Central memory CD8-positive, alpha-beta T cell (primary cell): ENCODE results near the gene PPP2R1B.

Source experiments
- ATAC-seq: fragments of 150-1000 bp; cut with Tn5 transposase; replicated peaks from 2 replicates; pipeline ENCODE4 v1.10.0; 2022; ENCODE audit warnings: mild to moderate bottlenecking, moderate FRiP score, moderate number of reproducible peaks; ENCODE audit not compliant: poor library complexity, severe bottlenecking; ENCODE audit errors: extremely low read depth
- DNase-seq, 2 donors: peaks; one replicate each; pipeline ENCODE4 v3.0.0; 2021; ENCODE audit warnings: low spot score in 2 of 2
- H3K27ac Mint-ChIP-seq: one replicate; pipeline ENCODE4 v1.8.0; 2022; ENCODE audit warnings: low read depth, mild to moderate bottlenecking, moderate library complexity, mixed read lengths
- H3K27me3 Mint-ChIP-seq: one replicate; pipeline ENCODE4 v1.8.0; 2022; ENCODE audit warnings: mixed read lengths
- H3K36me3 Mint-ChIP-seq: one replicate; pipeline ENCODE4 v1.8.0; 2022; ENCODE audit warnings: mild to moderate bottlenecking, moderate library complexity, mixed read lengths; ENCODE audit not compliant: insufficient read depth
- H3K4me1 Mint-ChIP-seq: one replicate; pipeline ENCODE4 v1.8.0; 2022; ENCODE audit warnings: mixed read lengths
- H3K4me3 Mint-ChIP-seq: one replicate; pipeline ENCODE4 v1.8.0; 2022; ENCODE audit warnings: mild to moderate bottlenecking, moderate library complexity, mixed read lengths
- H3K9me3 Mint-ChIP-seq: one replicate; pipeline ENCODE4 v1.8.0; 2022; ENCODE audit warnings: mixed read lengths

PPP2R1B gene

GRCh38 chr11:111759778-111760407 is 6.3 kb downstream of the PPP2R1B start:
- ATAC-seq, result no peak
- peaks cover 54% of the 10 kb centered on the region for H3K36me3 Mint-ChIP-seq
- no peak overlapping the region for H3K27ac Mint-ChIP-seq

GRCh38 chr11:111759376-111759775 is 6.8 kb downstream of the PPP2R1B start:
- no peak for ATAC-seq
- Mint-ChIP-seq H3K27ac (no peak overlapping the region), H3K27me3 (no peaks in the 10 kb centered on the region), H3K9me3 (no peaks in the 10 kb centered on the region), H3K4me1 (peaks cover 23% of the 10 kb centered on the region), H3K36me3 (peaks cover 58% of the 10 kb centered on the region), H3K4me3 (no peak overlapping the region)
- DNase-seq, result no peak

More at GRCh38 chr11:111759778-111760407, 6.3 kb downstream of the PPP2R1B start:
- Mint-ChIP-seq H3K9me3 (no peaks in the 10 kb centered on the region), H3K4me3 (no peak overlapping the region), H3K4me1 (peaks cover 28% of the 10 kb centered on the region), H3K27me3 (no peaks in the 10 kb centered on the region)
- DNase-seq, result no peak

- DNase-seq, result no peak
- ATAC-seq, result no peak
- peaks cover 67% of the 10 kb centered on the region for H3K36me3 Mint-ChIP-seq
- H3K27ac Mint-ChIP-seq, result no peak overlapping the region
- H3K9me3 Mint-ChIP-seq, result no peaks in the 10 kb centered on the region
- H3K27me3 Mint-ChIP-seq, result no peaks in the 10 kb centered on the region
- peaks cover 6% of the 10 kb centered on the region for H3K4me1 Mint-ChIP-seq
- no peak overlapping the region for H3K4me3 Mint-ChIP-seq
These were observed 10.1 kb downstream of the PPP2R1B start for GRCh38 chr11:111756097-111756496.

GRCh38 chr11:111749646-111750045 is 16.5 kb downstream of the PPP2R1B start:
- DNase-seq, result no peak
- Mint-ChIP-seq H3K4me1 (peaks cover 7% of the 10 kb centered on the region), H3K27ac (peak overlapping the region; percentile 62), H3K4me3 (no peak overlapping the region), H3K36me3 (peaks cover 60% of the 10 kb centered on the region), H3K9me3 (no peaks in the 10 kb centered on the region), H3K27me3 (no peaks in the 10 kb centered on the region)
- ATAC-seq, result no peak

- Mint-ChIP-seq H3K27ac (no peak overlapping the region), H3K36me3 (peaks cover 50% of the 10 kb centered on the region), H3K4me3 (no peak overlapping the region), H3K27me3 (no peaks in the 10 kb centered on the region), H3K4me1 (peaks cover 7% of the 10 kb centered on the region), H3K9me3 (no peaks in the 10 kb centered on the region)
- ATAC-seq (no peak), DNase-seq (no peak)
These were observed 18.0 kb downstream of the PPP2R1B start for GRCh38 chr11:111748035-111748804.

- H3K27ac Mint-ChIP-seq, result no peak overlapping the region
- no peaks in the 10 kb centered on the region for H3K27me3 Mint-ChIP-seq
- no peak for ATAC-seq
- H3K4me3 Mint-ChIP-seq, result no peak overlapping the region
- no peak for DNase-seq
- H3K36me3 Mint-ChIP-seq, result peaks cover 57% of the 10 kb centered on the region
- peaks cover 18% of the 10 kb centered on the region for H3K4me1 Mint-ChIP-seq
- H3K9me3 Mint-ChIP-seq, result no peaks in the 10 kb centered on the region
These were observed 20.3 kb downstream of the PPP2R1B start for GRCh38 chr11:111745719-111746504.

GRCh38 chr11:111743700-111744099 is 22.5 kb downstream of the PPP2R1B start:
- Mint-ChIP-seq H3K4me1 (peaks cover 22% of the 10 kb centered on the region), H3K9me3 (no peaks in the 10 kb centered on the region), H3K36me3 (peaks cover 43% of the 10 kb centered on the region), H3K4me3 (no peak overlapping the region), H3K27ac (no peak overlapping the region), H3K27me3 (no peaks in the 10 kb centered on the region)
- DNase-seq (no peak), ATAC-seq (no peak)

GRCh38 chr11:111741751-111742150 is 24.4 kb downstream of the PPP2R1B start:
- peaks cover 33% of the 10 kb centered on the region for H3K36me3 Mint-ChIP-seq
- H3K9me3 Mint-ChIP-seq, result no peaks in the 10 kb centered on the region
- no peaks in the 10 kb centered on the region for H3K27me3 Mint-ChIP-seq
- ATAC-seq (no peak), DNase-seq (no peak)
- peaks cover 22% of the 10 kb centered on the region for H3K4me1 Mint-ChIP-seq
- H3K4me3 Mint-ChIP-seq, result no peak overlapping the region
- H3K27ac Mint-ChIP-seq, result peak overlapping the region; percentile 74

GRCh38 chr11:111739299-111739698 is 26.9 kb downstream of the PPP2R1B start:
- DNase-seq (no peak), ATAC-seq (no peak)
- no peaks in the 10 kb centered on the region for H3K9me3 Mint-ChIP-seq
- no peak overlapping the region for H3K4me3 Mint-ChIP-seq
- no peaks in the 10 kb centered on the region for H3K27me3 Mint-ChIP-seq
- H3K27ac Mint-ChIP-seq, result peak overlapping the region; percentile 19
- peaks cover 15% of the 10 kb centered on the region for H3K4me1 Mint-ChIP-seq
- H3K36me3 Mint-ChIP-seq, result peaks cover 32% of the 10 kb centered on the region

- no peak for DNase-seq
- no peak for ATAC-seq
- H3K36me3 Mint-ChIP-seq, result peaks cover 23% of the 10 kb centered on the region
- H3K27me3 Mint-ChIP-seq, result no peaks in the 10 kb centered on the region
- no peaks in the 10 kb centered on the region for H3K9me3 Mint-ChIP-seq
- H3K27ac Mint-ChIP-seq, result peak overlapping the region; percentile 54
- no peak overlapping the region for H3K4me3 Mint-ChIP-seq
- H3K4me1 Mint-ChIP-seq, result peaks cover 15% of the 10 kb centered on the region
These were observed 28.6 kb downstream of the PPP2R1B start for GRCh38 chr11:111737444-111738210.

- DNase-seq (no peak), ATAC-seq (no peak)
- peaks cover 19% of the 10 kb centered on the region for H3K36me3 Mint-ChIP-seq
- H3K27ac Mint-ChIP-seq, result peak overlapping the region; percentile 54
- H3K4me3 Mint-ChIP-seq, result no peak overlapping the region
- peaks cover 14% of the 10 kb centered on the region for H3K4me1 Mint-ChIP-seq
- H3K9me3 Mint-ChIP-seq, result no peaks in the 10 kb centered on the region
- no peaks in the 10 kb centered on the region for H3K27me3 Mint-ChIP-seq
These were observed 29.4 kb downstream of the PPP2R1B start for GRCh38 chr11:111736621-111737443.
